HFFc6 (cell line): ENCODE results near the gene RHOD. TPM values are rescaled to one million over a fixed set of nuclear protein-coding genes. Genes with fewer than 3 reads are reported as not detected.

ENCODE experiments used
- DNase-seq: peaks from one replicate; pipeline ENCODE4 v3.0.0-alpha.2; 2018
- H3K27ac Mint-ChIP-seq: 2 replicates; pipeline ENCODE4 v1.8.0; 2020; ENCODE audit warnings: mild to moderate bottlenecking, mixed read lengths
- H3K27me3 Mint-ChIP-seq: 2 replicates; pipeline ENCODE4 v1.8.0; 2021; ENCODE audit warnings: mild to moderate bottlenecking, moderate library complexity, mixed read lengths; ENCODE audit not compliant: insufficient read depth
- H3K36me3 Mint-ChIP-seq: 2 replicates; pipeline ENCODE4 v1.8.0; 2021; ENCODE audit warnings: low read depth, mixed read lengths
- H3K4me1 Mint-ChIP-seq: 2 replicates; pipeline ENCODE4 v1.8.0; 2020; ENCODE audit warnings: low read depth, mixed read lengths
- H3K4me3 Mint-ChIP-seq: 2 replicates; pipeline ENCODE4 v1.8.0; 2020; ENCODE audit warnings: mild to moderate bottlenecking, moderate library complexity, mixed read lengths
- H3K9me3 Mint-ChIP-seq: 2 replicates; pipeline ENCODE4 v1.8.0; 2020; ENCODE audit warnings: mild to moderate bottlenecking, mixed read lengths
- CTCF ChIP-seq: fragments of 200-600 bp; sonication (generic); IDR thresholded peaks from 2 replicates; pipeline ENCODE4 v1.5.0; 2021; ENCODE audit warnings: antibody characterized with exemption, mild to moderate bottlenecking
- long read RNA-seq: library from polyadenylated mRNA; unstranded; transcript quantifications from one replicate; pipeline ENCODE4 v2.0.0, GENCODE V29; 2019
- total RNA-seq, 6 experiments: library from RNA; stranded (reverse); fragmentation: NEBNext Ultra II Directional; extraction: Animal tissue kit (Norgen Biotek cat#: 25700); gene quantifications; 2 replicates in 1 of 6; 3 replicates in 5 of 6; pipeline ENCODE4 v1.2.3, GENCODE V29; 2021

Gene RHOD
- total RNA-seq, result 10 to 100 TPM in 2 of 6 experiments, 1 to 10 TPM in 4; 5.2 to 17.8 (median 6.1) TPM
- long read RNA-seq, transcript RHOD-201 (5 exons, 1,129 nt), result major isoform, 31 of 31 reads
- long read RNA-seq, partial matches to known transcripts, result 0 of 31 reads
- long read RNA-seq, other reads (novel, unspliced or antisense), result 0 of 31 reads

- peak within 1 kb of the TSS; percentile 81 for H3K4me3 Mint-ChIP-seq
- TF ChIP-seq CTCF, result no peak
- H3K9me3 Mint-ChIP-seq, result no peaks in the 10 kb centered on the region
- H3K27ac Mint-ChIP-seq, result peak within 1 kb of the TSS; percentile 74
- DNase-seq, result no peak
- no peaks in the 10 kb centered on the region; the same call in 1 of the 2 replicates for H3K36me3 Mint-ChIP-seq
- peaks cover 27% of the 10 kb centered on the region for H3K4me1 Mint-ChIP-seq
- peaks cover 14% of the 10 kb centered on the region for H3K27me3 Mint-ChIP-seq
These were observed at the start of gene RHOD for GRCh38 chr11:67056267-67057204. Gene RHOD (plus strand): TSS chr11:67056847. CDS start chr11:67056903, 56 bp downstream.

GRCh38 chr11:67007126-67007525 is 49.5 kb upstream of the RHOD start:
- no peak overlapping the region for H3K4me3 Mint-ChIP-seq
- H3K9me3 Mint-ChIP-seq, result no peaks in the 10 kb centered on the region
- H3K27me3 Mint-ChIP-seq, result peaks cover 22% of the 10 kb centered on the region
- H3K27ac Mint-ChIP-seq, result no peak overlapping the region
- H3K36me3 Mint-ChIP-seq, result 0 out of 2 replicates have a peak, but pooled peaks cover 8% of the 10 kb centered on the region
- peaks cover 7% of the 10 kb centered on the region for H3K4me1 Mint-ChIP-seq
- DNase-seq, result no peak
- TF ChIP-seq CTCF, result no peak

- DNase-seq, result no peak
- peaks cover 7% of the 10 kb centered on the region for H3K4me1 Mint-ChIP-seq
- peaks cover 27% of the 10 kb centered on the region for H3K27me3 Mint-ChIP-seq
- no peaks in the 10 kb centered on the region for H3K9me3 Mint-ChIP-seq
- H3K36me3 Mint-ChIP-seq, result 0 out of 2 replicates have a peak, but pooled peaks cover 8% of the 10 kb centered on the region
- TF ChIP-seq CTCF, result no peak
- no peak overlapping the region for H3K4me3 Mint-ChIP-seq
- H3K27ac Mint-ChIP-seq, result no peak overlapping the region
These were observed 46.2 kb upstream of the RHOD start for GRCh38 chr11:67010296-67010905.

- Mint-ChIP-seq H3K4me3 (no peak overlapping the region), H3K27ac (no peak overlapping the region), H3K27me3 (peaks cover 26% of the 10 kb centered on the region), H3K4me1 (no peaks in the 10 kb centered on the region), H3K9me3 (no peaks in the 10 kb centered on the region), H3K36me3 (no peaks in the 10 kb centered on the region)
- no peak for TF ChIP-seq CTCF
- DNase-seq, result no peak
These were observed 43.1 kb upstream of the RHOD start for GRCh38 chr11:67013511-67014045.

- Mint-ChIP-seq H3K9me3 (no peaks in the 10 kb centered on the region), H3K4me3 (no peak overlapping the region), H3K27ac (no peak overlapping the region), H3K4me1 (no peaks in the 10 kb centered on the region), H3K36me3 (no peaks in the 10 kb centered on the region), H3K27me3 (peaks cover 20% of the 10 kb centered on the region)
- DNase-seq, result no peak
- no peak for TF ChIP-seq CTCF
These were observed 42.3 kb upstream of the RHOD start for GRCh38 chr11:67014343-67014742.
